ENCODE measurements around the gene INPP5K.

Gene INPP5K

GRCh38 chr17:1467898-1468492, 48.4 kb downstream of the INPP5K start:
- no peaks in the 10 kb centered on the region for H3K36me3 ChIP-seq
- no peaks in the 10 kb centered on the region for H3K4me1 ChIP-seq
- no peak for TF ChIP-seq CTCF (IDR thresholded peaks at IDR 0.05; ENCODE audit: low read depth, low read length)
- H3K4me3 ChIP-seq (ENCODE audit: low read depth, low read length): no peak overlapping the region
- no peaks in the 10 kb centered on the region for H3K27me3 ChIP-seq
- no peaks in the 10 kb centered on the region for H3K9me3 ChIP-seq
- DNase-seq: no peak

- TF ChIP-seq CTCF (IDR thresholded peaks at IDR 0.05; ENCODE audit: low read depth, low read length): no peak
- H3K4me1 ChIP-seq: no peaks in the 10 kb centered on the region
- H3K27me3 ChIP-seq: no peaks in the 10 kb centered on the region
- H3K36me3 ChIP-seq: no peaks in the 10 kb centered on the region
- no peak overlapping the region for H3K4me3 ChIP-seq (ENCODE audit: low read depth, low read length)
- no peaks in the 10 kb centered on the region for H3K9me3 ChIP-seq
- no peak for DNase-seq
Measured at GRCh38 chr17:1467258-1467657, 49.2 kb downstream of the INPP5K start.

- no peaks in the 10 kb centered on the region for H3K4me1 ChIP-seq
- DNase-seq: no peak
- H3K27me3 ChIP-seq: no peaks in the 10 kb centered on the region
- no peaks in the 10 kb centered on the region for H3K9me3 ChIP-seq
- no peak overlapping the region for H3K4me3 ChIP-seq (ENCODE audit: low read depth, low read length)
- no peaks in the 10 kb centered on the region for H3K36me3 ChIP-seq
- no peak for TF ChIP-seq CTCF (IDR thresholded peaks at IDR 0.05; ENCODE audit: low read depth, low read length)
Measured at GRCh38 chr17:1464186-1464585, 52.2 kb downstream of the INPP5K start.

GRCh38 chr17:1462164-1463112, 54.0 kb downstream of the INPP5K start:
- DNase-seq: no peak
- Histone ChIP-seq H3K36me3 (no peaks in the 10 kb centered on the region), H3K4me3 (ENCODE audit: low read depth, low read length) (no peak overlapping the region), H3K4me1 (no peaks in the 10 kb centered on the region), H3K9me3 (no peaks in the 10 kb centered on the region), H3K27me3 (no peaks in the 10 kb centered on the region)
- no peak for TF ChIP-seq CTCF (IDR thresholded peaks at IDR 0.05; ENCODE audit: low read depth, low read length)

- no peak for DNase-seq
- H3K36me3 ChIP-seq: no peaks in the 10 kb centered on the region
- no peaks in the 10 kb centered on the region for H3K9me3 ChIP-seq
- H3K27me3 ChIP-seq: no peaks in the 10 kb centered on the region
- no peak for TF ChIP-seq CTCF (IDR thresholded peaks at IDR 0.05; ENCODE audit: low read depth, low read length)
- no peaks in the 10 kb centered on the region for H3K4me1 ChIP-seq
- no peak overlapping the region for H3K4me3 ChIP-seq (ENCODE audit: low read depth, low read length)
Measured at GRCh38 chr17:1461198-1461944, 55.0 kb downstream of the INPP5K start.

Measured in BE2C (cell line).